ENCODE data around the gene KRTAP5-2. TPM values are rescaled to one million over a fixed set of nuclear protein-coding genes. Genes with fewer than 3 reads are reported as not detected.
A peak's percentile ranks its signal among the peaks of the same experiment; 100 is the strongest.
"Not testable (repeated sequence)": the region's sequence is repeated elsewhere in the genome, so short reads cannot be mapped to it uniquely, and the experiment has no call there.

KRTAP5-2 gene
- total and polyA plus RNA-seq, 9 of the 15 experiments (the other 6 are each of a cell fraction or from before 2014, with no cell fraction given), result not detected

DNA sequence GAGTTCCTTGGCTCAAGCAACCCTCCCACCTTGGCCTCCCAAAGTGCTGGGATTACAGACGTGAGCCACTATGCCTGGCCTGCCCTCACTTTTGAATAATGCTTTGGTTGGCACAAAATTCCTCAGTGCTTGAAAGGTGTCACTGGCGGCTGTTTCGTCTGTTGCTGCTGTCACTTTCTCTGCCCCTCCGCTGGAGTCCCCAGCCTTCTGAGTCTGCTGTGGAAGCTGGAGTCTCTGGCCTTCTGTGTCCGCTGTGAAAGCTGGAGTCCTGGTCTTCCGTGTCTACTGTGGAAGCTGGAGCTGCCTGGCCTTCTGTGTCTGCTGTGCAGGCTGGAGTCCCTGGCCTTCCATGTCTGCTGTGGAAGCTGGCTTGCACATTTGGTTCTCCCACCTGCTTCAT lies 8.1 kb downstream of the KRTAP5-2 start (continued):
- TF ChIP-seq, protein P1, sequence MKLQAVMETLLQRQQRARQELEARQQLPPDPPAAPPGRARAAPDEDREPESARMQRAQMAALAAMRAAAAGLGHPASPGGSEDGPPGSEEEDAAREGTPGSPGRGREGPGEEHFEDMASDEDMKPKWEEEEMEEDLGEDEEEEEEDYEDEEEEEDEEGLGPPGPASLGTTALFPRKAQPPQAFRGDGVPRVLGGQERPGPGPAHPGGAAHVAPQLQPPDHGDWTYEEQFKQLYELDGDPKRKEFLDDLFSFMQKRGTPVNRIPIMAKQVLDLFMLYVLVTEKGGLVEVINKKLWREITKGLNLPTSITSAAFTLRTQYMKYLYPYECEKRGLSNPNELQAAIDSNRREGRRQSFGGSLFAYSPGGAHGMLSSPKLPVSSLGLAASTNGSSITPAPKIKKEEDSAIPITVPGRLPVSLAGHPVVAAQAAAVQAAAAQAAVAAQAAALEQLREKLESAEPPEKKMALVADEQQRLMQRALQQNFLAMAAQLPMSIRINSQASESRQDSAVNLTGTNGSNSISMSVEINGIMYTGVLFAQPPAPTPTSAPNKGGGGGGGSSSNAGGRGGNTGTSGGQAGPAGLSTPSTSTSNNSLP (IDR thresholded peaks at IDR 0.05; ENCODE audit: borderline replicate concordance, low read depth, low read length), result no peak
- TF ChIP-seq KLF1 (tag; IDR thresholded peaks at IDR 0.05), result no peak

- POLR2A ChIA-PET, result interaction anchor here (0.9 kb wide), 1 partner anchor 15 kb away, joined by 4 read pairs; no protein-coding TSS in a partner anchor
- WGBS (ENCODE audit: insufficient coverage, low coverage, missing lambda C conversion rate), result 6% methylated on average over 7 of the region's 10 CpGs
- intact Hi-C loops (cut with micrococcal nuclease); H4K20me1 ChIP-seq (replicated peaks; ENCODE audit: control insufficient read depth, insufficient read depth, low read length); ATAC-seq; CTCF ChIA-PET (ENCODE audit: low intra/inter-chr PET ratio); H3K79me2 ChIP-seq (ENCODE audit: control insufficient read depth, insufficient read depth, low read length); FAIRE-seq; H3K4me2 ChIP-seq (ENCODE audit: insufficient read depth, low read length); H3K27ac ChIP-seq (ENCODE audit: extremely low read depth, low read depth, low read length); H2AFZ ChIP-seq (ENCODE audit: low read depth, low read length); H3K4me3 ChIP-seq; DNase-seq (ENCODE audit: extremely low read depth in 1 of 4, low spot score in 3 of 4); in situ Hi-C loops (cut with MboI); H3K9me3 ChIP-seq (replicated peaks; ENCODE audit: control insufficient read depth, insufficient read depth, low read depth, low read length); H3K9ac ChIP-seq (ENCODE audit: insufficient read depth in 1 of 2, low read depth in 2 of 2, low read length in 2 of 2); BruUV-seq (replicated peaks); H3K9me1 ChIP-seq (ENCODE audit: control insufficient read depth, insufficient read depth, low read length); H3K4me1 ChIP-seq (replicated peaks in 1 of 2; ENCODE audit: control insufficient read depth in 2 of 2, insufficient read depth in 2 of 2, low read length in 2 of 2); H3K36me3 ChIP-seq (ENCODE audit: control insufficient read depth, insufficient read depth, low read length): not testable (repeated sequence)
- peaks cover 10 to 29% of the 10 kb centered on the region in 2 experiments; a peak in 3 of 5 replicates for H3K27me3 ChIP-seq (ENCODE audit: control insufficient read depth in 2 of 2, insufficient read depth in 2 of 2, low read length in 2 of 2)
- TF ChIP-seq ETV1 (tag; conservative IDR thresholded peaks at IDR 0.05; ENCODE audit: low read depth), result 0 out of 2 replicates have a peak, but pooled peaks have one; percentile 8
Measured at GRCh38 chr11:1589191-1589963, 8.7 kb downstream of the KRTAP5-2 start.

All from K562 (cell line).